GM19238 (cell line): Measurements from ENCODE around the gene MZT2B.
"Not testable (repeated sequence)": the region's sequence is repeated elsewhere in the genome, so short reads cannot be mapped to it uniquely, and the experiment has no call there.

ENCODE experiments used
- DNase-seq: peaks from one replicate; pipeline ENCODE4 v3.0.0; 2011; ENCODE audit warnings: low spot score; ENCODE audit not compliant: insufficient read length

Gene MZT2B

DNA sequence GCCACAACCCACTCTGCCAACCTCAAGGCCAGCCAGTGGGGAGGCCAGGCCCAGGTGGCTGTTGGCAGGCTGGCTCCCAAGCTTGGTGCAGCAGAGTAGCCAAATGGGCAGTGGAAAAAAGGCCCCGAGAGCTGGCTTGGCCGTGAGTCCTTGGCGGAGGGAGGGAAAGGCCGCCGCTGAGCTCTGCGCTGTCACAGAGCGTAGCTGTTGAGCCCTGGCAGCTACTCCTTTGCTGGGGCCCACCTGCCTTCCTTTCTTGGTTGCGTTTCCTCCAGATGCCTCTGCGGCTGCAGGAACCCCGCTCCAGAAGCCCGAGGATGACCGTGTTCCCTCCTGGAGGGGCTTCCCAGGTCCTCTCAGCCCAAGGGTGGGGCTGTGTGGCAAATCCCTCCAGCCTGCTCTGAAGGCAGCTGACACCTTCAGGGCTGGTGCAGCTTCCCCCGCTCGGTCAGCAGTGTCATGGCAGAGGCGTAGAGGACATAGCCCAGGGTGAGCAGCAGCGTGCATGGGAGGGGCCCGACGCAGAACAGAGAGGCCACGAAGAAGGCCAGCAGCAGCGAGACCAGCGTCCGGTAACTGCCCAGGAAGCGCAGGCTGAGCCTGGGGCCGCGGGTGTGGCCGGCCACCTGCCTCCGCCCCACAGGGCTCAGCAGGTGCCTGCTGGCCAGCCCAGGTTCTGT, 29.8 kb upstream of the MZT2B start:
- DNase-seq, result not testable (repeated sequence)

DNA sequence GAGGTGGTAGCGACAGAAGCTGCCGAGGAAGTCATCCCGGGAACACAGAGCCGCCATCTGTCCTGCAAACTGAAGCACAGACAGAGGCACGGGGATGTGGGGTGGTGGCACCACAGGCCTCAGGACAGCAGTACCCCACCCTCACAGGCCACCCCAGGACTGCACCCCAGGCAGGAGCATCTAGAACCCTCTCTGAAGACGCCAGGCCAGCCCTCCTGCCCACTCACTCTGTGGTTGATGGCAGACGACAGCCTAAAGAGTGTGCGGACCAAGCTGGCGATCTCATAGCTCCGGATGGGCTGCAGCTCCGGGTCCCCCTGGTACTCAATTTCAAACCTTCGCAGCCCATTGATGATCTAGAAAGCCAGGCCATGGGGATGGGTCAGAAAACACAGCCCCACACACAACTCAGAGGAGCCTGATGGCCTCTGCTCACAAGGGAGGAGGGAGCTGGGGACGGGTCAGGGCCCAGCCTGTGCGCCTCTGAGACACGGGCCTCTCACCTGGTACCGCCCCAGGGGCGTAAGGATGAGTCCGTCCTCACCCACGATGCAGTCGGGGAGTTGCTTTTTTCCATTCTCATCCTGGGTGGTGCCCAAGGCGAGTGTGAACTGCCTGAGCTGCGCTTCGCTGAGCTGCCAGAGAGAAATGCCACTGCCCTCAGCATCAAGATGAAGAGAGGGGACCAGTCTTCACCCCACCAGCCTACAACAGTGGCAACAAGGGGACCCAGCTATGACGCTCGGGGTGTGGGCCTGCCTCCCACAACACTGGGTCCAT, 29.1 kb upstream of the MZT2B start:
- no peak for DNase-seq

DNA sequence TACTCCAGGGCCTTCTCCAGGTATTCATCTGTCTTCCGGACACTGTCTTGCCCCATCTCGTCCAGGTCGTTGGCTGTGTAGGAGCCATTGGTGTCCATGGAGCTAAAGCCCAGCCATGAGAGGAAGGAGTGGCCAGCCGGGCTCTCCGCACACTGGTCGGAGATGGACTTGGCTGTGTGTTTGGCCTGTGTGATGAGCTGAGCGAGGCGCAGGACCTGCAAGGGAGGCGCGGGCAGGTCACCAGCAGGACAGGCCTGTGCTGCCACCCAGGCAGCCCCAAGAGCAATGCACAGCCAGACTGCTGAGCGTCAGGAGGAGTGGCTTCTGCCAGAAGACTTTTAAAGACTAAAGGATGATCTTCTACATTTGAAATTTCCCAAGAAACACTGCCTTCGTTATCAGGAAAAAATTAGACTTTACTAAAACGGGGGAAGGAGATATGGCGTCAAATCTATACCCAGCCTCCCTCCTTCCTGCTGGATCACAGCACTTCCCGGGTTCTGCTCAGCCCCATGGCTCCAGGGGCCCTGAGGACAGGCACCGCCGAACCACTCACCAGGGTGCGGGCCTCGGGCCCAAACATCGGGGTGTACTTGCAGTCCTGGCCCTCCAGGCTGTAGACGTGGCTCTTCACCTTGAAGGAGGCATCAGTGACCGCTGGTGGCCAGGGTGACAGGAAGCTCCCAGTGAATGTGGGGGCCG, 28.2 kb upstream of the MZT2B start:
- DNase-seq, result not testable (repeated sequence)

DNA sequence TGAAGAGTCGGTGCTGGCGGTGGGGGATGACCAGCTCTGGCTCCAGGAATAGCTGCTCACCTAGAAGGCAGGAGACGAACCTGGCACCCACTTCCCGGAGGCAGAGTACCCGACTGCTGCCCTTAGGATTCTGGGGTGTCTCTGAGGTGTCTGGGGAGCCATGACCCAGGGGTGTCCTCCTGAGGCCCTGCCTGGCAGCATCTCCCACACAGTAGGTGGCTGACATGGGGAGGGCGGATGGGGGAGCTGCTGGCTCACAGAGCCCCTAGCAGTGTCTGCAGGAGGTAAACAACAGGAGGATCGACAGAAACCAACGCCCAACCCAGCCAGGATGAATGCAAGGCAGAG, 27.7 kb upstream of the MZT2B start:
- DNase-seq, result not testable (repeated sequence)

DNA sequence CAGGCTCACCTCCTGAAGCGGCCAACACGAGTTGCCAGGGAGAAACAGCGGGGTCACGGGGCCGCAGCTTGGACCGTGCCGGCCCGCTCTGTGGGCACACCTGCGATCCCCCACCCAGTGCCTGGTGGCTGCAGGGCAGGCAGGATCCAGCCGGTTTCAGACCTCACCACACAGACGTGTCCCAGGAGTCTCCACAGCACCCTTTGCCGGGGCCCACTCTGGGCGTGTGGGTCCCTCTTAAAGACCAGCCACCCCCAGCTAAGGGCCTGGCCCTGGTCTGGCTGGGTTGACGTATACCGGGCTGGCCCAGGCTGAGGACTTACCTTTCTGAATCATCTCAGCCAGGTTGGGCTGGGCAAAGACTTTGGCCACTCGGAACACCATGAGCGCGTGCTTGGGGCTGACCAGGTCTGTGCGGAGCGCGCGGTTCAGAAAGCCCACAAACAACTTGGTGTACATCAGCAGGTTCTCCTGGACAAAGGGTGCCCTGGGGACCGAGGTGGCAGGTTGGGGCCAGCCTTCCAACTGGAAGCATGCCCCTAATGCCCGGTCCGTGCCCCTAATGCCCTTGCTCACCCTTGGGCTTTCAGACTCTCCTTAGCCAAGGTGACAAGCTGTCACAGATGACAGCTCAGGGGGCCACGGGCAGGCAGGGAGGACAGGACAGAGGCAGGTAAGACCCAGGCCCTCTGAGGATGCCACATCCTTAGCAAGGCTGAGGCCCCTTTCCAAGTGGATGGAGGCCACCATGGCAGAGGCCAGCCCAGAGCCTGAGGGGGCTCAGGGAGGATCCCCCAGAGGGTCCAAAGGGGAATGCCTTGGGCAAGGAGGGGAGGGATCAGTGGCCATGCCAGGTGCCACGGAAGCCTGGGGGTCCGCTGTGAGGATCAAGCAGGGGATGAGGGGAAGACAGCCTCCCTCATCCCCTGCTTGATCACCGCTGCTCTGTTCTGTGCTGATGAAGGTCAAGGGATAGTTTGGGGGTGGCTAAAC, 27.0 kb upstream of the MZT2B start:
- DNase-seq, result no peak

DNA sequence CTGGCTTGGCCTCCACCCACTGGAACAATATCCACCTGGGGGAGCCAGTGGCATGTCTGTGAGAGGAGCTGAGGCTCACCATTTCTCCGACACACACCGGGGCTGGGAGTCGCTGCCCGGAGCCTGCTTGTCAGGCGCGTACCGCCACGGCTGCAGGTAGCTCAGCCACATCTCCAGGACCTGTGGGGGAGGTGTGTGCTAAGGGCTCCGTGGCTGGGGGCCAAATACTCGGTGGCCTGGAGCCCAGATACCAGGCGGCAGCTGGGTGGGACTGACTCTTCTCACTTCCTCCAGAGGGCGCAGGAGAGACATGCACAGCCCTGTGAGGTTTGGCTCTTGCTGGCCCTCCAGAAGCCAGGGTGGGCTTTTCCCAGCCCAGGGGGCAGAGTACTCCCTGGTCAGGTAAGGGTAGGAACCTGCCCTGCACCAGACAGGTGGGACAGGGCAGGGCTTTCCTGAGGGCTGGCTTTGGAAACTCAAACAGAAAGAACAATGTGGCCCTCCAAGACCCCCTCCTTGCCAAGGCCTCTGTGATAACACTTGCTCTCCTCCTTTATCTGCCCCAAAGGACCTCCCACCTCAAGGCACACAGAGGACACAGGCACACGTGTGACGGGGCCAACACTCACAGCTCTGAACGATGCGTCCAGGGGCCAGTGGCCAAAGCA, 26.0 kb upstream of the MZT2B start:
- DNase-seq, result not testable (repeated sequence)

DNA sequence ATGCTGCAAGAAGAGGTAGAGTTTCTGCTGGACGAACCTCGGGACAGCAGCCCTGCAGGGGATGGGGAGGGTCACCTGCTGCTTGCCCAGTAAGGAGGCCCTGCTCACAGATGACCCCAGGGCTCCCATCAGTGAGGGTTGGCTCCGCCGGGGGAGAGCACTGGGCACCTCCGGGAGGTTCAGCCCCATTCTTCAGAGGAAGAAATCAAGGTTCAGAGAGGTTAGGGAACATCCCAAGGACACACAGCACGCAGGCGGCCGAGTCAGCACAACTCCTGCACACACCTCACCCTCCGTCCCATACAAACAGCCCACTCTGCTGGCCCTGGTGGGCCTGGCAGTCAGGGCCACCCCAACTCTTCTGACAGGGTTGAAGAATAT, 25.4 kb upstream of the MZT2B start:
- no peak for DNase-seq

DNA sequence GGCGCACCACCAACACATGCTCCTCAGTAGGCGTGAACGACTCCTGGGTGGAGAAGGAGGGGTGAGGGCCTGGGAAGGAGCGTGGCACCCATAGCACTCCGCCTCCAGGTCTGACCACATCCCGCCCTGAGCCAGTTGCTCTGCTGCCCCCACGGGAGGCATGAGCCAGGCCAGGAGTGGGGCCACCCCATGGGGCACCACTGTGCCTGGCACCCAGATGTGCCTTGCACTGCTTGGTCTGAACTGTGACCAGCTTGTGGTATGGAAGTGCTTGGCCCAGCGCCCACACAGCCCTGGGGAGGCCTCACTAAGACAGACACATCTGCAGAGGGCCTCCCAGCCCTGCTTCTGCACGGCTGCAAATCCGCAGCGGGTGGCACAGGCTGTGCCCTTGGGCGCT, 24.7 kb upstream of the MZT2B start:
- not testable (repeated sequence) for DNase-seq

DNA sequence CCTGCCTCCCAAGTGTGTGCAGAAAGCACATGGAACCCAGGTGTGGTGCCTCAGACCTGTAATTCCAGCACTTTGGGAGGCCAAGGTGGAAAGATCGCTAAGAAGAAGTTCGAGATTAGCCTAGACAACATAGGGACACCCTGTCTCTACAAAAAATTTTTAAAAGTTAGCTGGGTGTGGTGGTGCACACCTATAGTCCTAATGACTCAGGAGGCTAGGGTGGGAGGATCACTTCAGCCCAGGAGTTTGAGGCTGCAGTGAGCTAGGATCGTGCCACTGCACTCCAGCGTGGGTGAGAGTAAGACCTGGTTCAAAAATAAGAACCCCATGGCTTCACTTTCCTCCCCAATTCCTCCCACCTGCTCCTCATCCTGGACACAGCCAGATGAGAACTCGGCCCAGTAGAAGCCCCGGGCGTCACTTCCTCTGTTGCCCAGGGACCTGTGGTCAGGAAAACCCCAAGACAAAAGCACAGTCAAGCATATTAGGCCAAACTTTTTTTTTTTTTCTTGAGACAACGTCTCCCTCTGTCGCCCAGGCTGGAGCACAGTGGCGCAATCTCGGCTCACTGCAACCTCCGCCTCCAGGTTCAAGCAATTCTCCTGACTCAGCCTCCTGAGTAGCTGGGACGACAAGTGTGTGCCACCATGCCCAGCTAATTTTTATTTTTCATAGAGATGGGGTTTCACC, 24.1 kb upstream of the MZT2B start:
- DNase-seq, result peak; percentile 27

DNA sequence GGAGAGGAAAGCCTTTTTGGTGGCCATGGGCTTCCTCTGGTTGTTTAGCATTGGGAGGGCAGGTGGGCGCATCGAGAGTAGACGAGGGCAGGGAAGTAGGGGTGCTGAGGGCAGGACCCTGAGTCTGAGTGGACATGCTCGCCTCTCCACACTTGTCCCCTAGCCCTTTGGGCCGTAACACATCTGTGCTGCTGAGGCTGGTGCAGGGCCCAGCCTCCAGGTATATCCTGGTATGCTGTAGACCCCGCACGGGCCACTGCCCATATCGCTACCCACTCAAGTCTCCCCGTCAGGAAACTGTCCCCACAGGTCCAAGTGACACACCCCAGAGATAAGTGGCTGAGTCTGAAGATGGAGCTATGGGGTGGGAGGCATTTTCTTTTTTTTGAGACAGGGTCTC, 23.4 kb upstream of the MZT2B start:
- DNase-seq, result no peak

DNA sequence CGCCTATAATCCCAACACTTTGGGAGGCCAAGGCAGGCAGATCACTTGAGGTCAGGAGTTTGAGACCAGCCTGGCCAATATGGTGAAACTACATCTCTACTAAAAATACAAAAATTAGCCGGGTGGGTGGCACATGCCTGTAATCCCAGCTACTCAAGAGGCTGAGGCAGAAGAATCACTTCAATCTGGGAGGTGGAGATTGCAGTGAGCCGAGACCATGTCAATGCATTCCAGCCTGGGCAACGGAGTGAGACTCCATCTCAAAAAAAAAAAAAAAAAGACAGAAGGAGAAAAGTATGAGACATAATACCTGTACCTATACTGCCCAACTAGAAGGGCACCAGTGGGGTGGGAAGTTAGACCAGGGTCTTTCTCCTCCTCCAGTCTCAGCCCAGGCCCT, 22.7 kb upstream of the MZT2B start:
- not testable (repeated sequence) for DNase-seq

DNA sequence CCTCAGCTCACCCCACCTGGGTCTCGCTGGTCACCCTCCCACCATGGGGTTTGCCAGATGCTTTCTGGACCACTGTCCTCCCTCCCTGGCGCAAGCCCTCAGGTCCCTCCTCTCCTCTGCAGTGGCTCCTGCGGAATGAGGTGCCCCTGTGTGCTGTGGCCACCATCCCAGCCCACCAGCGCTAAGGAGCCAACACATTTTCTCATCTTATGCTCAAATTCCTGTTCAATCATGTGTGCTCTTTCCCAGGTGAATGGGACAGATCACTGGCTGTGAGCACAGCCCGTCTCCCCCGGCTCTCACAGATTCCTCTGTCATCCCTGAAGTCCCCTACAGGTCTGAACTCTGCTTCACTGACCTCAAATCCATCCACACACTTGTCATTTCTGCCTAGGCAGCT, 21.9 kb upstream of the MZT2B start:
- DNase-seq, result no peak

DNA sequence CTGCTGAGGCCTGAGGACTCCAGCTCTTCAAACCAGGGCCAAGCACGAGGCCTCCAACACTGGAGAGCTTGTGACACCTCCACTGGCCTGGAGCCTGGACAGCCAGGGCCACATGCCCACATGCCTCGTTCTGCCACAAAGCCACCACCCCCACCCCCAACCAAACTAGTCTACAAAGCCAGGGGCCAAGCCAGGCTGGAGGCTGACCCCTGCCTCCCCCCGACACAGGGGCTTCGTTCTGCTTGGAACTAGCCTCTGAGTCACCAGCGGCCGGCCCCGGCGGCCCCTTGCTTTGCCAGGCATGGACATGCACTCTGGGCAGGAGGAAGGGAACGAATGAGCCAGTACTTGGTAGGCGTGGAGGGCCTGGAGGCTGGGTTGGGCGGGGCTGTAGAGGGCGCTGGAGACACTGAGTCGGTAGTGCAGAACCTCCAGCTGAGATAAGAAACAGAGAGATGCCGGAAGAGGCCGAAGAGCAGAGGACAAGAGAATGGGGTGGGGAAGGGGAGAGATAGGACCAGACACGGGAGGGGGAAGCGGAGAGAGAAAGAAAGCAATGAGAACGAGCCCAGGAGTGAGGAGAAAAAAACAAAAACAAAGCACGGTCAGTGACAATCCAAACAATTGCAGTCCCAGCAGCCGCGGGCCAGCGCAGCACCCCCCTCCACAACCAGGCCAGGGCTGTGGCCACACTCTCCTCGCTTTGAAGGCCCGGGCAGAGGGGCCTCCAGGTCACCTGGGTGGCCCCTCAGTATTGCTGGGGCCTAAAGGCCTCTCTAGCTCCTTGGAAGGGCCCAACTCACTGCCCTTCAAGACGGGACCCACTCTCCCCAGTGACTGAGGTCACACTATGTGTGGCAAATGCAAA, 21.0 kb upstream of the MZT2B start:
- DNase-seq, result not testable (repeated sequence)

DNA sequence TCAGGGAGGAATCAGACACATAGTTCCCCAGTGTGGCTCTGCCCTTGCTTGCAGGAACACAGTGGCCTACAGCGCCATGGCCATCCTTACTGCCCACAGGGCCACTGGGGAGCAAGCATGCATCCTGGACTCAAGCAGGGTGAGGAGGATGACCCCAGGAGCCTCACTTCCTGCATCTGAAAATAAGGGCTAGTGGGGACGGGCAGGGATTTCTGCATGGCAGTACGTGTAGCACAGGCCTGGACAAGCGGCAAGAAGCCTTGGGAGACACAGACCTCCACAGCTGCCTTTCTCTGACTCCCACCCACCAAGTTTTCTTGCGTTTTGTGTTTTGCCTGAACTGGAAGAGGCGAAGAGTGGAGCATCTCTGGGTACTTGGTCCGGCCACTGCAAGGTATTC, 19.6 kb upstream of the MZT2B start:
- not testable (repeated sequence) for DNase-seq

DNA sequence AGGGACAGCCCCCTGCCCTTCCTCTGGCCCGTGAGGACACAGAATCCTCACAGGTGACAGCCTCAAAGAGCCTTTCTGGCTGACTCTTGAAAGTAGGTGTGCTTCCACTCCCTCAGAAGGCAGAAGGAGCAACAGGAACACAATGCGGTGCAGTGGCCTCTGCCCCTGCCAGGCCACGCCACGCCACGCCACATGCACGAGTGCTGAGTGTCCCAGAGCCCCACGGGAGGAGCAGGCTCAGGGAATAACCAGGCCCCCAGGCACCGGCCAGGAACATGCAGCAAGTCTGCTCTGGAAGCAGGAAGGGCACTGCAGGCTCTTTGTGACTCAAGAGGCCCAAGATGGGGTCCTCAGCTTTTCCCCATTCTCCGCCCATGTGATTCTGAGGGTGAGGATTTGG, 19.1 kb upstream of the MZT2B start:
- no peak for DNase-seq

DNA sequence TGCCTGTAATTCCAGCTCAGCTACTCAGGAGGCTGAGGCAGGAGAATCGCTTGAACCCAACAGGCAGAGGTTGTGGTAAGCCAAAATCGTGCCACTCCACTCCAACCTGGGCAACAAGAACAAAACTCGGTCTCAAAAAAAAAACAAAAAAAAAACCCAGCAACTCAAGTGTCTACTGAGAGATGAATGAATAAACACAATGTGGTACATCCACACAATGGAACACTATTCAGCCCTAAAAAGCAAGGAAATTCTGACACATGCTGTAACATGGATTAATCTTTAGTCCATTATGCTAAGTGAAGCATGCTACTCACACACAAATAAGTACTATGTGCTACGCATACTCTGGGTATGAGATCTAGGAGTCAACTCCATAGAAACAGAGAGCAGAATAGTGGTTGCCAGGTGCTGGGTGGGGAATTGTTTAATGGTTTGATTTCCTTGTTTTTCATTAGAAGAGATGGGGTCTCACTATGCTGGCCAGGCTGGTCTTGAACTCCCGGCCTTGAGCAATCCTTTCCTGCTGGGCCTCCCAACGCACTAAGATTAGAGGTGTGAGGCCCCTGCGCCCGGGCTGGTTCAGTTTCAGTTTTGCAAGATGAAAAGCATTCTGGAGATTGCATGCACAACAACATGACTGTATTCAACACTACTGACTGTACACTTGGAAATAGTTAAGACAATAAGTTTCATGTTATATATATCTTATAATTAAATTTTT, 16.6 kb upstream of the MZT2B start:
- DNase-seq, result no peak

DNA sequence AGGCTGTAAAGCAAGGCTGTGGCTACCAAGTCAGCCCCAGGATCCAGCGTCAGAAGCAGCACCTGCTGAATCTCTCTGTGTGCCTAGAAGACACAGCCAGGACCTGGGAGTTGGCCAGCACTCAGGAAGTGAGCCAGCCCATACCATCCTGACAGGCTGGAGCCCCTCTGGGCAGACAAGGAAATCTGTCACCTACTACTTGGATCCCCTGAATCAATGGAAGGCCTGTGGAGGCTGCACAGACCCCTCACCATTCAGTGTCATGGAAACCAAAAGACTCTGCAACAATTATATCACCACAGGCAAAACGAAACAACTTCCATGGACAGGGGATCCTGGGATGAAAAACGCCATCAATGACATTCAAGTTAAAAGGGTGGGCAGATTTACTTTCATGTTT, 15.5 kb upstream of the MZT2B start:
- not testable (repeated sequence) for DNase-seq

DNA sequence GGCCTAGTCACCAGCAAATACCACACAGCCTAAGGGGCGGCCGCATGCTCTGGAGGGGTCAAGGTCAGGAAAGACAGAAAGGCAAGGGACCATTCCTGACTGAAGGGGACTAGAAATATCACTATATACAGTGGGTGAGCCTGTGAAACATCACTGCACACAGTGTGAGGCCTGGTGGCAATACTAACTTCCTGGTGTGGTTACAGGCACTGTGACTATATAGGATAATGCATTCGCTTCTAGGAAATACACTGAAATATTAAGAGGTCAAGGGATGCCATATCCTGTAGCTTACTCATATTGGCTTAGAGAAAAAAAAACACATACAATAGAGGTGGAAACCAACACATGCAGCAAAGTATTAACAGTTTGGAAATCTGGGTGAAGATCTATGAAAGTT, 12.9 kb upstream of the MZT2B start:
- DNase-seq, result not testable (repeated sequence)

DNA sequence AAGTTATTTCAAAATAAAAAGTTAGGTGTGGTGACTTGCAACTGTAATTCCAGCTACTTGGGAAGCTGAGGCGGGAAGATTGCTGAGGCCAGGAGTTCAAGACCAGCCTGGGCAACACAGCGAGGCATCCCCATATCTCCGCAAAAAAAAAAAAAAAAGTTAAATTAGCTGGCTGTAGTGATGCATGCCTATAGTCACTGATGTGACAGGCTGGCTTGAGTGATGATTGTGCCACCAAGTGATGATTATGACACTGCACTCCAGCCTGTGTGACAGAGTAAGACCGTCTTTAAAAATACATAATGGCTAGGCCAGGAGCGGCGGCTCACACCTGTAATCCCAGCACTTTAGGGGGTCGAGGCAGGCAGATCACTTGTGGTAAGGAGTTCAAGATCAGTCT, 12.2 kb upstream of the MZT2B start:
- DNase-seq, result no peak
